D341Med (cell line): Measurements from ENCODE around the gene MAP3K9.

Experiments used
- DNase-seq: peaks from one replicate; pipeline ENCODE4 v3.0.0; 2012; ENCODE audit warnings: low spot score

The MAP3K9 gene

GRCh38 chr14:70785556-70785955 lies 23.8 kb downstream of the MAP3K9 start:
- no peak for DNase-seq

- no peak for DNase-seq
Measured at GRCh38 chr14:70784886-70785285, 24.4 kb downstream of the MAP3K9 start.

GRCh38 chr14:70782361-70782760 lies 27.0 kb downstream of the MAP3K9 start:
- DNase-seq, result no peak

- DNase-seq, result no peak
Measured at GRCh38 chr14:70780396-70781075, 28.8 kb downstream of the MAP3K9 start.

GRCh38 chr14:70779667-70780066 lies 29.6 kb downstream of the MAP3K9 start:
- DNase-seq, result no peak

- DNase-seq, result no peak
Measured at GRCh38 chr14:70776197-70776596, 33.1 kb downstream of the MAP3K9 start.

GRCh38 chr14:70773182-70773862 lies 36.0 kb downstream of the MAP3K9 start:
- peak; percentile 41 for DNase-seq

GRCh38 chr14:70771781-70772212 lies 37.5 kb downstream of the MAP3K9 start:
- DNase-seq, result no peak

- DNase-seq, result no peak
Measured at GRCh38 chr14:70770490-70770889, 38.8 kb downstream of the MAP3K9 start.

GRCh38 chr14:70759398-70759797 lies 49.9 kb downstream of the MAP3K9 start:
- no peak for DNase-seq

GRCh38 chr14:70755655-70756054 lies 53.7 kb downstream of the MAP3K9 start:
- no peak for DNase-seq

- DNase-seq, result no peak
Measured at GRCh38 chr14:70754991-70755390, 54.3 kb downstream of the MAP3K9 start.

- no peak for DNase-seq
Measured at GRCh38 chr14:70753518-70753953, 55.8 kb downstream of the MAP3K9 start.

GRCh38 chr14:70748422-70748821 lies 60.9 kb downstream of the MAP3K9 start:
- DNase-seq, result no peak

GRCh38 chr14:70744641-70745040 lies 64.7 kb downstream of the MAP3K9 start:
- no peak for DNase-seq

- DNase-seq, result no peak
Measured at GRCh38 chr14:70742316-70742715, 67.0 kb downstream of the MAP3K9 start.

- DNase-seq, result no peak
Measured at GRCh38 chr14:70741482-70741881, 67.8 kb downstream of the MAP3K9 start.

GRCh38 chr14:70735043-70735442 lies 74.3 kb downstream of the MAP3K9 start:
- DNase-seq, result peak; percentile 84

GRCh38 chr14:70731447-70732239 lies 77.7 kb downstream of the MAP3K9 start:
- DNase-seq, result no peak

- DNase-seq, result no peak
Measured at GRCh38 chr14:70730393-70730792, 78.9 kb downstream of the MAP3K9 start.

GRCh38 chr14:70726651-70727375 lies 82.5 kb downstream of the MAP3K9 start:
- no peak for DNase-seq

GRCh38 chr14:70724944-70725343 lies 84.4 kb downstream of the MAP3K9 start:
- no peak for DNase-seq
